Brain pericyte (primary cell): ENCODE measurements around the gene OBSCN.
"Not testable (repeated sequence)": the region's sequence is repeated elsewhere in the genome, so short reads cannot be mapped to it uniquely, and the experiment has no call there.

ENCODE experiments used
- DNase-seq: peaks from one replicate; pipeline ENCODE4 v3.0.0-alpha.2; 2012; ENCODE audit warnings: low read depth, low spot score

Gene OBSCN

GRCh38 chr1:228170666-228171065, 37.2 kb upstream of the OBSCN start:
- no peak for DNase-seq

GRCh38 chr1:228171221-228171891, 36.5 kb upstream of the OBSCN start:
- DNase-seq = no peak

DNA sequence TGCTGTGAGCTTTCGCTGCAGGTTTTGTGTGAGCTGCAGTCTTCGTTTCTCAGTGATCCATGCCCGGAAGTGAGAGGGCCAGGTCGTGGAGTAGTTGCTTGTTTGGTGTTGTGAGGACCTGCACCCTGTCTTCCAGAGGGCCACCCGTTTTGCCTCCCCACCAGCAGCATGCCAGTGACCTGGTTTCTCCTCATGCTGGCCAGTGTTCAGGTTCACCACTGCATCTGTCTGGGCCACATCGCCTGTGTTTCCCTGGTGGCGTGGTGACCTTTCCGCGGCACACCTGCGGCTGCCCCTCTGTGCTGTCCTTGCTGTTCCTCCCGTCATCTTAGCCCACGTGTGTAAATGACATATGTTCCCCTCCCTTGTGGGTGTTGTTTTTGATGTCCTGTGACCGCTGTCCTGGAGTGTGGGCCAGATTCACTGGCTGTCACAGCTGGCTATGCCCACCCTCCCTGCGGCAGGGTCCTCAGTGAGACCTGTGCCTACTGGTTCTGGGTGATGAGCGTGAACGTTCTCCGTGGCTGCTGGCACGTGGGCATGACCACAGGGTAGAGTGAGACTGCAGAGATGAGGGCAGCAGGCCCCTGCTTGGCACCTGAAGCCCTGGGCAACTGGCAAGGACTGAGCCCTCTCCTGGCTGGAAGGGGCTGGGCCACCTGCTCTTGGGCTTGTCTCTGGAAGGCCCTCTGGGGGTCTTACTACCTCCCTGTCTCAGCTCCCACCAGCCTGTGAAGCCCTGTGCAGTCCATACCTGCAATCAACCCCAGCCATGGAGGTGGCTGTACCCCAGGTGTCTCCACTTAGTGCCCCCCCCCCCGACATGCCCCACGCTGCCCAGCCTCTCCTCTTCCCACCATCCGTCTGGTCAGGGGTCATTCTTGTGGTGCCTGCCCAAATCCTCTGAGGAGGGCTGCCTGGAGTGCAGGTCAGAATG, 35.0 kb upstream of the OBSCN start:
- DNase-seq = no peak

DNA sequence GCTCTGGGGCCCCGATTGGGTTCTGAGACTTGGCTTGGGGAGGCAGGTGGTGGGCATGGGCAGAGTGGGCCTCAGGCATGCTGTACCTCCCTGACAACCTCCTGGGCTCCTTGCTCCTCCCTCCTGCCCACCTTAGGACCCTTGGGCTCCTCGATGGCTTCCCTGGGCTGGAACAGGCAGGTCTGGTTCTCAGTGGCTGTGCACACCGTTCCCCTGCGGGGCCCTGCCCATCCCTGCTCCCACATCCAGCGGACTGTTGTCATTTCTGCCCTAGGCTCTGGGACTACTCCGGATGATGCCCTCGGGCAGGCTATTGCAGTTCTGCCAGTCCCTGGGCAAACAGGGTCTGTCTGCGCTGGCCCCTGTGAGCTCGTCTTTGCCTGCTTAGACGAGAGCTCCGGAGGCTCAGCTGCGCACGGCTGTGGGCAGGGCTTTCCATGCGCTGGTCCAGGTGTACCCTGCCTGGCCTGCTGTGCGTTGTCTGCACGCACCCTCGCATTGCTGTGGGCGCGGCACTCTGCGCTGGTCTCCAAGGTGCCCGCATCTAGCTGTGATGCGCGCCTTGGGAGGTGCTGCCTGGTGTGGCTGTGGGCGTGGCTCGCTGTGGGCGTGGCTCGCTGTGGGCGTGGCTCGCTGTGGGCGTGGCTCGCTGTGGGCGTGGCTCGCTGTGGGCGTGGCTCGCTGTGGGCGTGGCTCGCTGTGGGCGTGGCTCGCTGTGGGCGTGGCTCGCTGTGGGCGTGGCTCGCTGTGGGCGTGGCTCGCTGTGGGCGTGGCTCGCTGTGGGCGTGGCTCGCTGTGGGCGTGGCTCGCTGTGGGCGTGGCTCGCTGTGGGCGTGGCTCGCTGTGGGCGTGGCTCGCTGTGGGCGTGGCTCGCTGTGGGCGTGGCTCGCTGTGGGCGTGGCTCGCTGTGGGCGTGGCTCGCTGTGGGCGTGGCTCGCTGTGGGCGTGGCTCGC, 34.0 kb upstream of the OBSCN start:
- not testable (repeated sequence) for DNase-seq

- DNase-seq = no peak
These were observed 33.1 kb upstream of the OBSCN start for GRCh38 chr1:228174482-228175315.

DNA sequence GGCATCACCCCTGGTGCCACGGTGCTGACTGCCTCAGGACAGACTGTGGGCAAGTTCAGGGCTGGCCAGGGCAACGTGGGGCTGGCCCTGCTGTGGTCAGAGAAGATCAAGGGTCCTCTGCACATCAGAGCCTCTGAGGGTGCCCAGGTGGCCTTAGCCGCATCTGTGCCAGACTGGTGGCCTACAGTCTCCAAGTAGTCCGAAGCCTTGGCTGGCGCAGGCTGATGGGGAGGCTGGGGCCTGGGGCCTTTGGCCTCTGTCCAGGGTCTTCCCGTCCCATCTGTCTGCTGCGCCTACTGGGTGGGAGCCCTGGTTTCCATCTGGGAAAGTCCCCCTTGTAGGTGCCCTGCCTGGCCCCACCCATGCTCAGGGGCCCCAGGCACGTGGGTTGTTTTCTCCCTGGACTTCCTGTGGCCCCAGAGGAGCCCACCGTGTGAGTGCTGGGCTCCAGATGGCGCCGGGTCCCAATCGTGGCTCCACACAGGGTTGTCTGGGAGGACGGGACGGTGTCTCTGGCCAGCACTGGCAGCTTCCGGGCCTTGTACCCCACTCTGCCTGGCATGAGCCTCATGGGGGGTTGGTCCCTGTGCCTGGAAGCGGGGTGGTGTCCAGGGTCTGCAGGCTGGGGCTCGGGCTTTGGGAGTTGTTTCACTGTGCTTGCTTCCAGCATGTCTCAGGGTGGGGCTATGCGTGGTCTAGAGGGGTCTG, 32.4 kb upstream of the OBSCN start:
- DNase-seq = no peak

DNA sequence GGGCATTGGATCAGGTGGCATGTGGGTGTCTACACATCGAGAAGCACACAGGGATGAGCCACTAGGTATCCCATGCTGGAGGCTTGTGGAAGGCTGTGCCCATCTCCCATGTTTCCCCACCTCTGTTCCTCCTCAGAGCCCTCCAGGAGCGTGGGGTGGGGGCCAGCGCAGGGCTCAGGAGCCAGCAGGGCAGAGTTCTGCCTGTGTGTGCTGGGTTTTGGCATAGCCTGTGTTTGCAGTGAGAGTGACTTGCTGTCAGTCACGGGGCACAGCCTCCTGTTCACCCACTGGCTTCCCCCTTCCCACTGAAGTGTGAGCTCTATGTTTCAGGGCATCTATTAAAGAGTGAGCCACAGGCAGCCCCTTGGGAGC, 31.8 kb upstream of the OBSCN start:
- DNase-seq = no peak

GRCh38 chr1:228176461-228177182, 31.2 kb upstream of the OBSCN start:
- DNase-seq = no peak

- DNase-seq = no peak
These were observed 30.7 kb upstream of the OBSCN start for GRCh38 chr1:228177183-228177475.

DNA sequence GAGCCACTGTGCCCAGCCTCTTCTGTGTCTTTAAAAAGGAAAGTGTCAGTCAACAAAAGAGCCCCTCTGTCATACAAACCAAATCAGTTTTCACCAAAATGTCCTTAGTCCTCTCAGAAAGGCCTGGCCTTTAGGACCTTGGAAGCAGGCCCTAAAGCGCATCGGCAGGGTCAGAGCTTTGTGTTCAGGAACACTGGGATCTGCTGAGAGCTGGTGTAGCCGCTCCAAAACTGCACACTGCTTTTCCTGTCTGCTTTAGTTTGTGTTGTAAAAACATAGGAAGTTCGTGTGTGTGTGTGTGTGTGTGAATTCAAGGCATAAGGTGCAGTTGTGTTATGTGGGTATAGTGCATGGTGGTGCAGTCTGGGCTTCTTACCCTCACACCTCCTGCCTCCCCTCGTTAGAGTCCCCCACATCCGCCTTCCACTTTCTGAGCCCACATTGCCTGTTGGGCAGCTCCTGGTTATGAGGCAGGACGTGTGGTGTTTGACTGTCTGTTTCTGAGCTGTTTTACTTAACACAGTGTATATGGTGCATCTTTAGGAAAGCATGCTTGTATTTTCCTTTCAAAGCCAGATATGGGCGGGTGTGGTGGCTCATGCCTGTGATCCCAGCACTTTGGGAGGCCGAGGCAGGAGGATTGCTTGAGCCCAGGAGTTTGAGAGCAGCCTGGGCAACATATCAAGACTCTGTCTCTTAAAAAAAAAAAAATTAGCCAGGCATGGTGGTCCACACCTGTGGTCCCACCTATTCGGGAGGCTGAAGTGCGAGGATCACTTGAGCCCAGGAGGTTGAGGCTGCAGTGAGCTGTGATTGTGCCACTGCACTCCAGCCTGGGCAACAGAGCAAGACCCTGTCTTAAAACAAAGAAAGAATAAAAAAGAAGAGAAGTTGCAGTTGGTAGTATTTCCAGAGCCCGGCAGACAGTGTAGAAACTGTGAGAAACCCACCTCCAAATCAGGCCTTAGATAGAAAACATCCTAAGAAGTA, 29.8 kb upstream of the OBSCN start:
- no peak for DNase-seq

GRCh38 chr1:228178737-228179684, 28.8 kb upstream of the OBSCN start:
- DNase-seq = no peak

DNA sequence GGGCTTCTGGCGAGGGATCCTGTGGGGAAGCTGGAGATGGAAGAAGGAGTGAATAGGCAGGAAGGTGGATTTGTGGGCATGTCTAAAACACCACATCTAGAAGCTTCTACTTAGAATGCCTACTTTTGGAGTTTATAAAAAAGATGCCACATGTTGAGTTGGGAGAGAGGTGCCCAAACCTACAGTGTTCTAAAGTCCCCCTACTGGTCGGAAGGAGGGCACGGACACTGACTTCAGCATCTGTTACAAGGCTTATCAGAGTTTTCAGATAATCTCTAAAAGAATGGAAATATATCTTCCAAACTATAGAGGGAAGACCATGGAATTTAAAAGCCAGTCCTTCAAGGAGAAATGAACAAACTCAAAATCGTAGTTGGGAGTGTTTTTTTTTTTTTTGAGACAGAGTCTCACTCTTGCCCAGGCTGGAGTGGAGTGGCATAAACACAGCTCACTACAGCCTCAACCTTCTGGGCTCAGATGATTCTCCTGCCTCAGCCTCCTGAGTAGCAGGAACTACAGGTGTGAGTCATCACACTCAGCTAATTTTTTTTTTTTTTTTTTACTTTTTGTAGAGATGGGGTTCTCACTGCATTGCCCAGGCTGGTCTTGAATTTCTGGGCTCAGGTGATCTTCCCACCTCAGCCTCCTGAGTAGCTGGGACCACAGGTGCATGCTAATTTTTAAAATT, 27.4 kb upstream of the OBSCN start:
- no peak for DNase-seq

- no peak for DNase-seq
These were observed 26.7 kb upstream of the OBSCN start for GRCh38 chr1:228180959-228181644.

GRCh38 chr1:228181645-228182034, 26.2 kb upstream of the OBSCN start:
- no peak for DNase-seq

GRCh38 chr1:228182296-228183030, 25.4 kb upstream of the OBSCN start:
- no peak for DNase-seq

DNA sequence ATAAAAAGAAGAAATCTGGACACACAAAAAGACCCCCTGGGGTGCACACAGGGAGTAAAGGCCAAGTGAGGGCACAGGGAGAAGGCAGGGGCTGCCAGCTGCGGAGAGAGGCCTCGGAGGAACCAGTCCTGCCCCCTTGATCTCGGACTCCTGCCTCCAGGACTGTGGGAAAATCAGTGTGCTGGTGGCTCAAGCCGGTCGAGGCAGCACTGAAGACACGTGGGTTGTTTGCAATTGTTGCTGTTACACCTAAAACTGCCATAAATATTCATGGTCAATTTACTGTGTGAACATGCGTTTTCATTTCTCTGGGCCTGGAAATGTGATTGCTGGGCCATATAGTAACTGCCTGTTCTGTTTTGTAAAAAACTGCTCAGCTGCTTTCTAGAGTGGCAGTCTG, 23.7 kb upstream of the OBSCN start:
- no peak for DNase-seq
